HCT116 (cell line): ENCODE data around the gene HCFC1. TPM values are rescaled to one million over a fixed set of nuclear protein-coding genes. Genes with fewer than 3 reads are reported as not detected.
A peak's percentile ranks its signal among the peaks of the same experiment; 100 is the strongest.

Experiments
- ATAC-seq: fragments of 200-7000 bp; cut with Tn5 transposase; 2 replicates; pipeline ENCODE4 v1.9.1; 2020; ENCODE audit warnings: mild to moderate bottlenecking, moderate library complexity
- BruUV-seq: library from RNA; stranded (reverse); fragments of 400-500 nt; replicated peaks from 2 replicates; lab custom pipeline; 2021; lab: Mats Ljungman, UMichigan
- CTCF ChIA-PET: fragments of 300-600 bp; sonication (Branson Sonifier 250); formaldehyde crosslinking; loops from one replicate; lab custom pipeline; 2021; ENCODE audit warnings: antibody characterized with exemption; lab: Charles Lee
- POLR2A ChIA-PET: fragments of 300-600, 350-600 bp; sonication (Branson Sonifier 250); formaldehyde crosslinking; loops from one replicate; lab custom pipeline; 2021; ENCODE audit warnings: antibody characterized with exemption; lab: Charles Lee
- RAD21 ChIA-PET, 2 experiments: fragments of 300-600 bp; sonication (Branson Sonifier 250); formaldehyde crosslinking; loops; one replicate each; lab custom pipeline; 2023; ENCODE audit warnings: low total read pairs in 2 of 2; ENCODE audit not compliant: uncharacterized antibody in 2 of 2, unreplicated experiment in 2 of 2, low non-redundant PET in 1 of 2; lab: Charles Lee
- DNase-seq: peaks from one replicate; pipeline ENCODE4 v3.0.0-alpha.2; 2010; ENCODE audit warnings: low read depth, low spot score
- H2AFZ ChIP-seq: fragments of 200-600 bp; shearing (Covaris generic), sonication (generic); 2 replicates; pipeline ENCODE4 v1.6.1; 2017; ENCODE audit warnings: low read depth, mixed run types, mixed read lengths, antibody characterized with exemption, low read length; ENCODE audit not compliant: poor library complexity, severe bottlenecking
- H3K27ac ChIP-seq: 2 replicates; pipeline ENCODE4 v1.5.1; 2012; ENCODE audit warnings: low read depth, low read length
- H3K27me3 ChIP-seq: fragments of 200-600 bp; sonication (generic); 2 replicates; pipeline ENCODE4 v1.6.1; 2016; ENCODE audit warnings: mixed run types, low read length, mixed read lengths; ENCODE audit not compliant: insufficient read depth
- H3K36me3 ChIP-seq, 2 experiments: fragments of 200-500 bp in 1 of 2; fragments of 200-600 bp in 1 of 2; sonication (Bioruptor generic) in 1 of 2; sonication (generic) in 1 of 2; 2 replicates each; pipeline versions ENCODE4 v1.5.1 to v1.6.1; 2014 to 2016; ENCODE audit warnings: low read length in 2 of 2, inconsistent platforms in 1 of 2, mixed read lengths in 1 of 2, mixed run types in 1 of 2; ENCODE audit not compliant: insufficient read depth in 2 of 2, control insufficient read depth in 1 of 2
- H3K4me1 ChIP-seq, 2 experiments: fragments of 200-600 bp in 1 of 2; sonication (generic) in 1 of 2; 2 replicates each; pipeline versions ENCODE4 v1.5.1 to v1.6.1; 2012 to 2017; ENCODE audit warnings: low read length in 2 of 2, inconsistent platforms in 1 of 2, mild to moderate bottlenecking in 1 of 2, mixed read lengths in 1 of 2, mixed run types in 1 of 2, moderate library complexity in 1 of 2; ENCODE audit not compliant: insufficient read depth in 2 of 2, control insufficient read depth in 1 of 2
- H3K4me2 ChIP-seq: fragments of 200-600 bp; sonication (generic); 2 replicates; pipeline ENCODE4 v1.6.1; 2017; ENCODE audit warnings: mixed run types, low read length, mixed read lengths
- H3K4me3 ChIP-seq, 2 experiments: fragments of 200-600 bp in 1 of 2; sonication (generic) in 1 of 2; replicated peaks in 1 of 2; 2 replicates each; pipeline ENCODE4 v1.5.1; 2011 to 2016; ENCODE audit warnings: low read length in 2 of 2, control low read depth in 1 of 2, low read depth in 1 of 2, mild to moderate bottlenecking in 1 of 2, mixed read lengths in 1 of 2, mixed run types in 1 of 2
- H3K79me2 ChIP-seq: fragments of 200-600 bp; sonication (generic); 2 replicates; pipeline ENCODE4 v1.6.1; 2017; ENCODE audit warnings: mild to moderate bottlenecking, mixed run types, low read length, moderate library complexity, mixed read lengths; ENCODE audit not compliant: insufficient read depth
- H3K9ac ChIP-seq: fragments of 200-600 bp; sonication (generic); 2 replicates; pipeline ENCODE4 v1.6.1; 2016; ENCODE audit warnings: low read length, mixed read lengths
- H3K9me2 ChIP-seq: fragments of 200-600 bp; sonication (generic), shearing (Covaris generic); 2 replicates; pipeline ENCODE4 v1.6.1; 2017; ENCODE audit warnings: mixed run types, mild to moderate bottlenecking, moderate library complexity; ENCODE audit not compliant: insufficient read depth
- H3K9me3 ChIP-seq, 2 experiments: fragments of 200-500 bp in 1 of 2; fragments of 200-600 bp in 1 of 2; sonication (Bioruptor generic) in 1 of 2; sonication (generic) in 1 of 2; 2 replicates each; pipeline ENCODE4 v1.6.1; 2014 to 2017; ENCODE audit warnings: low read length in 2 of 2, mixed read lengths in 2 of 2, inconsistent platforms in 1 of 2, low read depth in 1 of 2, mild to moderate bottlenecking in 1 of 2, mixed run types in 1 of 2, moderate library complexity in 1 of 2; ENCODE audit not compliant: control insufficient read depth in 1 of 2, insufficient read depth in 1 of 2
- H4K20me1 ChIP-seq: fragments of 200-600 bp; sonication (generic), shearing (Covaris generic); 2 replicates; pipeline ENCODE4 v1.6.1; 2017; ENCODE audit warnings: mixed run types, mild to moderate bottlenecking, moderate library complexity; ENCODE audit not compliant: insufficient read depth
- CBX3 ChIP-seq: IDR thresholded peaks from 2 replicates; pipeline ENCODE4 v1.6.1; 2012; ENCODE audit warnings: low read depth
- CEBPB ChIP-seq: IDR thresholded peaks from 2 replicates; pipeline ENCODE4 v1.6.1; 2012; ENCODE audit warnings: low read depth
- EZH2 ChIP-seq: fragments of 200-600 bp; sonication (generic); IDR thresholded peaks from 2 replicates; pipeline ENCODE4 v1.6.1; 2017; ENCODE audit warnings: antibody characterized with exemption, mixed run types
- FOSL1 ChIP-seq: IDR thresholded peaks from 2 replicates; pipeline ENCODE4 v1.6.1; 2012; ENCODE audit warnings: low read depth
- JUND ChIP-seq: IDR thresholded peaks from 2 replicates; pipeline ENCODE4 v1.6.1; 2012
- POLR2AphosphoS5 ChIP-seq: IDR thresholded peaks from 2 replicates; pipeline ENCODE4 v1.6.1; 2011; ENCODE audit warnings: mild to moderate bottlenecking, low read depth, low read length, moderate library complexity
- RAD21 ChIP-seq: IDR thresholded peaks from 2 replicates; pipeline ENCODE4 v1.6.1; 2012; ENCODE audit warnings: low read depth, mild to moderate bottlenecking
- SP1 ChIP-seq: IDR thresholded peaks from 2 replicates; pipeline ENCODE4 v1.6.1; 2012; ENCODE audit warnings: low read depth
- SRF ChIP-seq: IDR thresholded peaks from 2 replicates; pipeline ENCODE4 v1.6.1; 2012; ENCODE audit warnings: low read depth
- TCF7L2 ChIP-seq: IDR thresholded peaks from 2 replicates; pipeline ENCODE4 v1.7.0; 2011; ENCODE audit warnings: borderline replicate concordance, inconsistent platforms; ENCODE audit not compliant: insufficient read depth, insufficient read length; ENCODE audit errors: extremely low read depth
- ZFX ChIP-seq: fragments of 450-650 bp; IDR thresholded peaks from 2 replicates; pipeline ENCODE4 v1.6.1; 2017
- ZNF274 ChIP-seq: fragments of 200-500 bp; sonication (Bioruptor generic); IDR thresholded peaks from 2 replicates; pipeline ENCODE4 v1.6.1; 2014; ENCODE audit warnings: mild to moderate bottlenecking, low read depth, low read length, inconsistent platforms
- intact Hi-C: fragments of 100-400 bp; cut with micrococcal nuclease; formaldehyde crosslinking; loops from 2 replicates; pipeline ENCODE4 v1.10.0; 2022
- total RNA-seq: library from RNA; stranded (reverse); gene quantifications from one replicate; pipeline ENCODE4 v1.2.1, GENCODE V29; 2021; ENCODE audit not compliant: unreplicated experiment
- TF ChIP-seq, protein P1 (sequence below): IDR thresholded peaks from 2 replicates; pipeline ENCODE4 v1.6.1; 2012; ENCODE audit warnings: low read depth
- TF ChIP-seq, protein P2 (sequence below): IDR thresholded peaks from 2 replicates; pipeline ENCODE4 v1.6.1; 2012

Gene HCFC1
- total RNA-seq, 1 experiment from 2014 or later: 72.8 TPM

DNA sequence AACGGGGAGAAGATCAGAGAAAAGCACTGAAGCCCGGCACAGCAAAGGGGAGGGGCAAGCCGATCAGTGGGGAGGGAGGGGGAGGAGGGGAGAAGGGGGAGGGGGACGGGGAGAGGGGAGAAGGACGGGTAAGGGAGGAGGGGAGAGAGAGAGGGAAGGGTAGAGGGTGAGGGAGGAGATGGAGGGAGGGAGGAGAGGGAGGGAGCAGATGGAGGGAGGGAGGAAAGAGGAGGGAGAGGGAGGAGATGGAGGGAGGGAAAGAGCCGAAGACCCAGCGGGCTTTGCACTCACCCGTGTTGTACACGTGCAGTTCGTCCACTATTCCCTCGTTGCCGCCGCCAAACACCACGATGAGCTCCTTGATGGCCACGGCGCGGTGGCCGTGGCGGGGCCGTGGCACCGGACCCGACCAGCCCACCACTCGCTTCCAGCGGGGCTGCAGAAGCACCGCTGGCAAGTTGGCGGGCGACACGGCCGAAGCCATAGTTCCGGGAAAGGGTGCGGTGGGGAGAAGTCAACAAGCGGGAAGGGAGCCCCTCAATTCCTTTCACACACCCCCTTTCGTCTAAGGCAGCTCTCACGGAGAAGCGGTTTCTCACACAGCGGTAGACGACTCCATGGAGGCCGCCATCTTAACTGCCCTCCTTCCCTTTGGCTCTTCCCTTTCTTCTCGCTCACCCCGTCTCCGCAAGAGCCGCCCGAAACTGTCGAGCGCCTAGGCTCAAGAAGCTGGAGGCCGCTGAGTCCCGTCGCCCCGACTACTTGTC lies 1.1 kb downstream of the HCFC1 start:
- peaks cover 0 to 11% of the 10 kb centered on the region in 2 experiments; a peak in 1 of 4 replicates for H3K36me3 ChIP-seq
- H4K20me1 ChIP-seq: no peaks in the 10 kb centered on the region
- ATAC-seq (no peak; the same call in 1 of the 2 replicates), DNase-seq (no peak)
- H3K9ac ChIP-seq: peak overlapping the region; percentile 99
- TF ChIP-seq EZH2: no peak
- no peak for TF ChIP-seq ZFX
- TF ChIP-seq POLR2AphosphoS5: 0 out of 2 replicates have a peak, but pooled peaks have one; percentile 2
- TSS peak; percentile 59 for BruUV-seq
- peaks cover 66% of the 10 kb centered on the region for H3K79me2 ChIP-seq
- H3K27me3 ChIP-seq: no peaks in the 10 kb centered on the region
- H3K4me2 ChIP-seq: peak overlapping the region; percentile 76
- intact Hi-C loops: loop anchor here (10.0 kb wide), 1 partner anchor 424 kb away; the partner anchor contains the start of gene RPL10
- POLR2A ChIA-PET: interaction anchor here (0.7 to 2.0 kb wide), 4 partner anchors 42 to 498 kb away, joined by 3 to 10 read pairs (median 4); partner anchors contain the start of gene ARHGAP4
- RAD21 ChIA-PET: interaction anchor here in 1 of 2 experiments (0.6 kb wide), 1 partner anchor 128 kb away, joined by 4 read pairs; no protein-coding TSS in a partner anchor
- H2AFZ ChIP-seq: no peak overlapping the region
- no peaks in the 10 kb centered on the region for H3K9me3 ChIP-seq
- peak overlapping the region; percentile 90 for H3K27ac ChIP-seq
- CTCF ChIA-PET: interaction anchor here (1.0 to 1.1 kb wide), 2 partner anchors 23 to 403 kb away, joined by 3 to 5 read pairs; no protein-coding TSS in a partner anchor
- H3K4me1 ChIP-seq: peaks cover 12 to 28% of the 10 kb centered on the region in 2 experiments
- H3K4me3 ChIP-seq: peak overlapping the region; percentile 75 to 78
- no peaks in the 10 kb centered on the region for H3K9me2 ChIP-seq

DNA sequence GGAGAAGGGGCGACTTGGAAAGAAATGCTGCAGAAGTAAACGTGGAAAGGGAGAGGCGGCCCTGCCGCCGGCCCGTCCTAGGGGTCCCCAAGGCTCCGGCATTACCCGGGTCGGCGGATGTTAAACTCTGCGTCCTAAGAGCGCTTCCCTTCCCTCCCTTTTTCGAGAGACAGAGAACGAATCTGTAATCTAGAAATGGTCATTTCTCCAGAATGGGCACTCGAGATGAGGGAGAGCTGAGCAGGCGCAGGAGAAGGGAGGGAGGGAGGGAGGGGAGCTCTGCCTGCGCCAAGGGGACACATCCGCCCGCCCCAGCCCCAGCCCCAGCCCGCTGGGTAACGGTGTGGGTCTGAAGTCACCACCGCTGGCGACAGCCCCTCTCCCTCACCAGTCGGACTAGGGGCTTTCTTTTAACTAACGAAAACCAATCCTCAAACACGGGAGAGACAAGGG lies 1.7 kb downstream of the HCFC1 start:
- Histone ChIP-seq H3K36me3 (peaks cover 0 to 11% of the 10 kb centered on the region in 2 experiments; a peak in 1 of 4 replicates), H4K20me1 (no peaks in the 10 kb centered on the region), H3K27ac (peak overlapping the region; percentile 90), H3K4me1 (peaks cover 12 to 28% of the 10 kb centered on the region in 2 experiments), H3K9me3 (no peaks in the 10 kb centered on the region), H3K79me2 (peaks cover 71% of the 10 kb centered on the region), H3K27me3 (no peaks in the 10 kb centered on the region), H3K4me3 (peak overlapping the region; percentile 75 to 78), H3K9me2 (no peaks in the 10 kb centered on the region), H3K4me2 (peak overlapping the region; percentile 76), H3K9ac (peak overlapping the region; percentile 99), H2AFZ (no peak overlapping the region)
- no peak for DNase-seq
- intact Hi-C loops: loop anchor here (10.0 kb wide), 1 partner anchor 425 kb away; the partner anchor contains the start of gene RPL10
- CTCF ChIA-PET: no interaction called here
- RAD21 ChIA-PET: interaction anchor here in 1 of 2 experiments (0.6 kb wide), 1 partner anchor 129 kb away, joined by 4 read pairs; no protein-coding TSS in a partner anchor
- BruUV-seq: no TSS peak
- ATAC-seq: no peak
- POLR2A ChIA-PET: interaction anchor here (2.0 kb wide), 1 partner anchor 41 kb away, joined by 10 read pairs; no protein-coding TSS in a partner anchor
- no peak for TF ChIP-seq CBX3
- TF ChIP-seq FOSL1: no peak
- no peak for TF ChIP-seq TCF7L2
- TF ChIP-seq, protein P1, sequence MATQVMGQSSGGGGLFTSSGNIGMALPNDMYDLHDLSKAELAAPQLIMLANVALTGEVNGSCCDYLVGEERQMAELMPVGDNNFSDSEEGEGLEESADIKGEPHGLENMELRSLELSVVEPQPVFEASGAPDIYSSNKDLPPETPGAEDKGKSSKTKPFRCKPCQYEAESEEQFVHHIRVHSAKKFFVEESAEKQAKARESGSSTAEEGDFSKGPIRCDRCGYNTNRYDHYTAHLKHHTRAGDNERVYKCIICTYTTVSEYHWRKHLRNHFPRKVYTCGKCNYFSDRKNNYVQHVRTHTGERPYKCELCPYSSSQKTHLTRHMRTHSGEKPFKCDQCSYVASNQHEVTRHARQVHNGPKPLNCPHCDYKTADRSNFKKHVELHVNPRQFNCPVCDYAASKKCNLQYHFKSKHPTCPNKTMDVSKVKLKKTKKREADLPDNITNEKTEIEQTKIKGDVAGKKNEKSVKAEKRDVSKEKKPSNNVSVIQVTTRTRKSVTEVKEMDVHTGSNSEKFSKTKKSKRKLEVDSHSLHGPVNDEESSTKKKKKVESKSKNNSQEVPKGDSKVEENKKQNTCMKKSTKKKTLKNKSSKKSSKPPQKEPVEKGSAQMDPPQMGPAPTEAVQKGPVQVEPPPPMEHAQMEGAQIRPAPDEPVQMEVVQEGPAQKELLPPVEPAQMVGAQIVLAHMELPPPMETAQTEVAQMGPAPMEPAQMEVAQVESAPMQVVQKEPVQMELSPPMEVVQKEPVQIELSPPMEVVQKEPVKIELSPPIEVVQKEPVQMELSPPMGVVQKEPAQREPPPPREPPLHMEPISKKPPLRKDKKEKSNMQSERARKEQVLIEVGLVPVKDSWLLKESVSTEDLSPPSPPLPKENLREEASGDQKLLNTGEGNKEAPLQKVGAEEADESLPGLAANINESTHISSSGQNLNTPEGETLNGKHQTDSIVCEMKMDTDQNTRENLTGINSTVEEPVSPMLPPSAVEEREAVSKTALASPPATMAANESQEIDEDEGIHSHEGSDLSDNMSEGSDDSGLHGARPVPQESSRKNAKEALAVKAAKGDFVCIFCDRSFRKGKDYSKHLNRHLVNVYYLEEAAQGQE: no peak
- TF ChIP-seq, protein P2, sequence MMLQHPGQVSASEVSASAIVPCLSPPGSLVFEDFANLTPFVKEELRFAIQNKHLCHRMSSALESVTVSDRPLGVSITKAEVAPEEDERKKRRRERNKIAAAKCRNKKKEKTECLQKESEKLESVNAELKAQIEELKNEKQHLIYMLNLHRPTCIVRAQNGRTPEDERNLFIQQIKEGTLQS: no peak
- TF ChIP-seq SP1: no peak
- TF ChIP-seq ZNF274: no peak
- TF ChIP-seq RAD21: no peak
- no peak for TF ChIP-seq SRF
- TF ChIP-seq CEBPB: no peak
- no peak for TF ChIP-seq JUND
